Gastrocnemius medialis (tissue), 4 donors: ENCODE measurements around the gene AGBL1. TPM values are rescaled to one million over a fixed set of nuclear protein-coding genes. Genes with fewer than 3 reads are reported as not detected.
A peak's percentile ranks its signal among the peaks of the same experiment; 100 is the strongest.

Experiments used
- ATAC-seq, 2 donors: fragments of 150-250 bp; one replicate each; pipeline ENCODE4 v1.9.1; 2016
- DNase-seq, 2 donors: peaks; one replicate each; pipeline ENCODE4 v3.0.0-alpha.2; 2019
- H3K27ac ChIP-seq, 4 donors: fragments of 200-600 bp; sonication (generic); 1 replicate in 1 of 4; 2 replicates in 3 of 4; pipeline ENCODE4 v1.5.1; 2016 to 2018; ENCODE audit warnings: mild to moderate bottlenecking in 2 of 4, moderate library complexity in 1 of 4
- H3K27me3 ChIP-seq, 3 donors: fragments of 200-600 bp; sonication (generic) in 2 of 3; 1 replicate in 1 of 3; 2 replicates in 2 of 3; pipeline versions ENCODE4 v1.5.1 to v1.6.0; 2016 to 2019; ENCODE audit warnings: mild to moderate bottlenecking in 1 of 3, moderate library complexity in 1 of 3
- H3K36me3 ChIP-seq, 2 donors: fragments of 200-600 bp; sonication (generic) in 1 of 2; one replicate each; pipeline ENCODE4 v1.5.1; 2017 to 2018
- H3K4me1 ChIP-seq, 2 donors: fragments of 200-600 bp; sonication (generic) in 1 of 2; one replicate each; pipeline ENCODE4 v1.5.1; 2016 to 2017; ENCODE audit warnings: mild to moderate bottlenecking in 2 of 2
- H3K4me3 ChIP-seq, 4 donors: fragments of 200-600 bp; sonication (generic) in 3 of 4; 1 replicate in 1 of 4; 2 replicates in 3 of 4; pipeline ENCODE4 v1.5.1; 2016 to 2019; ENCODE audit warnings: mild to moderate bottlenecking in 2 of 4
- H3K9me3 ChIP-seq, 3 donors: fragments of 200-600 bp; sonication (generic) in 2 of 3; 1 replicate in 1 of 3; 2 replicates in 2 of 3; pipeline ENCODE4 v1.5.1; 2016 to 2019
- POLR2A ChIP-seq, 2 donors: fragments of 450-650 bp; IDR thresholded peaks; one replicate each; pipeline ENCODE4 v1.6.1; 2017; ENCODE audit warnings: antibody characterized with exemption in 2 of 2, mild to moderate bottlenecking in 2 of 2, moderate library complexity in 2 of 2
- in situ Hi-C, 4 donors: fragments of 200-750 bp; cut with MboI; loops; one replicate each; pipeline versions ENCODE4 v1.15.0 to v1.8.0; 2017; ENCODE audit warnings: low sequenced_read_pairs in 4 of 4
- intact Hi-C: fragments of 100-400 bp; cut with DNase I; formaldehyde crosslinking; loops from one replicate; pipeline ENCODE4 v1.15.1; 2023; ENCODE audit warnings: low total_unique reads
- total RNA-seq, 4 donors: library from RNA; depleted of rRNA; stranded (reverse); fragments of >200 nt; gene quantifications; one replicate each; pipeline versions ENCODE4 v1.1.0 to v1.2.3, GENCODE V29; 2016
- TF ChIP-seq, protein P1 (sequence below), 5 experiments: fragments of 450-650 bp in 3 of 5; fragments of 200-600 bp in 2 of 5; sonication (generic) in 2 of 5; IDR thresholded peaks in 4 of 5; conservative IDR thresholded peaks in 1 of 5; 1 replicate in 4 of 5; 2 replicates in 1 of 5; pipeline ENCODE4 v1.5.1; 2016 to 2019; ENCODE audit warnings: antibody characterized with exemption in 5 of 5, mild to moderate bottlenecking in 3 of 5, moderate library complexity in 3 of 5

The AGBL1 gene
- total RNA-seq, 4 donors from 2014 or later: 3.8 to 29.7 (median 15.9) TPM

GRCh38 chr15:86863226-86863915 is 783.7 kb downstream of the AGBL1 start:
- no peaks in the 10 kb centered on the region for H3K9me3 ChIP-seq
- intact Hi-C loops: no loop called here
- no peak for TF ChIP-seq POLR2A (IDR thresholded peaks at IDR 0.05)
- TF ChIP-seq, protein P1, sequence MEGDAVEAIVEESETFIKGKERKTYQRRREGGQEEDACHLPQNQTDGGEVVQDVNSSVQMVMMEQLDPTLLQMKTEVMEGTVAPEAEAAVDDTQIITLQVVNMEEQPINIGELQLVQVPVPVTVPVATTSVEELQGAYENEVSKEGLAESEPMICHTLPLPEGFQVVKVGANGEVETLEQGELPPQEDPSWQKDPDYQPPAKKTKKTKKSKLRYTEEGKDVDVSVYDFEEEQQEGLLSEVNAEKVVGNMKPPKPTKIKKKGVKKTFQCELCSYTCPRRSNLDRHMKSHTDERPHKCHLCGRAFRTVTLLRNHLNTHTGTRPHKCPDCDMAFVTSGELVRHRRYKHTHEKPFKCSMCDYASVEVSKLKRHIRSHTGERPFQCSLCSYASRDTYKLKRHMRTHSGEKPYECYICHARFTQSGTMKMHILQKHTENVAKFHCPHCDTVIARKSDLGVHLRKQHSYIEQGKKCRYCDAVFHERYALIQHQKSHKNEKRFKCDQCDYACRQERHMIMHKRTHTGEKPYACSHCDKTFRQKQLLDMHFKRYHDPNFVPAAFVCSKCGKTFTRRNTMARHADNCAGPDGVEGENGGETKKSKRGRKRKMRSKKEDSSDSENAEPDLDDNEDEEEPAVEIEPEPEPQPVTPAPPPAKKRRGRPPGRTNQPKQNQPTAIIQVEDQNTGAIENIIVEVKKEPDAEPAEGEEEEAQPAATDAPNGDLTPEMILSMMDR (IDR thresholded peaks at IDR 0.05 in 4 of 5, conservative IDR thresholded peaks at IDR 0.05 in 1 of 5): no peak
- H3K4me1 ChIP-seq: peaks cover 6 to 20% of the 10 kb centered on the region in 2 donors
- in situ Hi-C loops: no loop called here
- ATAC-seq: peak; percentile 94 to 95
- peak; percentile 51 to 53 for DNase-seq
- no peaks in the 10 kb centered on the region for H3K36me3 ChIP-seq
- H3K4me3 ChIP-seq: no peak overlapping the region
- H3K27me3 ChIP-seq: no peaks in the 10 kb centered on the region
- H3K27ac ChIP-seq: peak overlapping the region; percentile 40 to 79 (median 68)

- TF ChIP-seq POLR2A (IDR thresholded peaks at IDR 0.05): no peak
- Histone ChIP-seq H3K4me1 (peaks cover 6 to 20% of the 10 kb centered on the region in 2 donors), H3K27me3 (no peaks in the 10 kb centered on the region), H3K36me3 (no peaks in the 10 kb centered on the region), H3K9me3 (no peaks in the 10 kb centered on the region), H3K27ac (no peak overlapping the region), H3K4me3 (no peak overlapping the region)
- in situ Hi-C loops (no loop called here), intact Hi-C loops (no loop called here)
- DNase-seq (no peak), ATAC-seq (no peak)
Observed at GRCh38 chr15:86865920-86866319, 786.2 kb downstream of the AGBL1 start.

- intact Hi-C loops (no loop called here), in situ Hi-C loops (no loop called here)
- no peaks in the 10 kb centered on the region for H3K4me1 ChIP-seq
- H3K27me3 ChIP-seq: no peaks in the 10 kb centered on the region
- DNase-seq (no peak), ATAC-seq (no peak)
- H3K4me3 ChIP-seq: no peak overlapping the region
- H3K9me3 ChIP-seq: no peaks in the 10 kb centered on the region
- TF ChIP-seq, protein P1 (IDR thresholded peaks at IDR 0.05 in 4 of 5, conservative IDR thresholded peaks at IDR 0.05 in 1 of 5): no peak
- no peak for TF ChIP-seq POLR2A (IDR thresholded peaks at IDR 0.05)
- no peaks in the 10 kb centered on the region for H3K36me3 ChIP-seq
- no peak overlapping the region for H3K27ac ChIP-seq
Observed at GRCh38 chr15:86870846-86871245, 791.2 kb downstream of the AGBL1 start.

GRCh38 chr15:86871964-86872363 is 792.3 kb downstream of the AGBL1 start:
- no peaks in the 10 kb centered on the region for H3K27me3 ChIP-seq
- no peak for ATAC-seq
- TF ChIP-seq, protein P1 (IDR thresholded peaks at IDR 0.05 in 4 of 5, conservative IDR thresholded peaks at IDR 0.05 in 1 of 5): no peak
- no peak for TF ChIP-seq POLR2A (IDR thresholded peaks at IDR 0.05)
- no peak overlapping the region for H3K27ac ChIP-seq
- peaks cover 4 to 6% of the 10 kb centered on the region in 2 donors for H3K4me1 ChIP-seq
- no peak overlapping the region for H3K4me3 ChIP-seq
- DNase-seq: no peak
- no peaks in the 10 kb centered on the region for H3K36me3 ChIP-seq
- H3K9me3 ChIP-seq: no peaks in the 10 kb centered on the region
- in situ Hi-C loops: no loop called here
- intact Hi-C loops: no loop called here

DNA sequence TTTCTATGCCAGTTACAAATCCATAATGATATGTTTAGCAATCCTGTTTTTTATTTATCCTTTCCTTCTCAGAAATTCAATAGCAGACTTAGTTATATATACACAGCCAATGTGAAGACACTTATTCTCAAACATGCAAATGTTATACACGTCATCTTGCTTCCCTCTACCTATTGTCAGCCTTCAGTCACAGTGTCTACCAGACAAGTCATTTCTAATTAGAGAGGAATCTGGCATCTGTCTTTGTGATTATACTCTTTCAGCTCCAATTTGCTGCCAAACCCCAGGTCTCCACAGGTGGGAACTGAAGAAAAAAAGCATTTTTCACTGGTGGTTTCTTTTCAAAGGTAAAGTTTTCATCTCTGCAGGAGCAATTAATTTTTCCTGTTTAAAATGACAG is 793.1 kb downstream of the AGBL1 start:
- H3K36me3 ChIP-seq: no peaks in the 10 kb centered on the region
- H3K27me3 ChIP-seq: no peaks in the 10 kb centered on the region
- no peak overlapping the region for H3K4me3 ChIP-seq
- peaks cover 8 to 9% of the 10 kb centered on the region in 2 donors for H3K4me1 ChIP-seq
- ATAC-seq (no peak), DNase-seq (no peak)
- intact Hi-C loops (no loop called here), in situ Hi-C loops (no loop called here)
- H3K27ac ChIP-seq: no peak overlapping the region
- no peaks in the 10 kb centered on the region for H3K9me3 ChIP-seq
- no peak for TF ChIP-seq POLR2A (IDR thresholded peaks at IDR 0.05)
- TF ChIP-seq, protein P1 (IDR thresholded peaks at IDR 0.05 in 4 of 5, conservative IDR thresholded peaks at IDR 0.05 in 1 of 5): no peak
